Endothelial cell of umbilical vein (primary cell): ENCODE results near the gene MAGI1. TPM values are rescaled to one million over a fixed set of nuclear protein-coding genes. Genes with fewer than 3 reads are reported as not detected.

Experiments
- BruUV-seq: library from RNA; stranded (reverse); fragments of 400-500 nt; replicated peaks from 2 replicates; lab custom pipeline; 2021; lab: Mats Ljungman, UMichigan
- CTCF ChIA-PET: fragments of 300-600, 350-600 bp; sonication (Branson Sonifier 250); formaldehyde crosslinking; loops from one replicate; lab custom pipeline; 2021; ENCODE audit warnings: antibody characterized with exemption, inconsistent platforms; lab: Charles Lee
- POLR2A ChIA-PET: fragments of 300-600, 350-600 bp; sonication (Branson Sonifier 250); formaldehyde crosslinking; loops from one replicate; lab custom pipeline; 2021; ENCODE audit warnings: antibody characterized with exemption, inconsistent platforms; lab: Charles Lee
- DNase-seq: peaks from one replicate; pipeline ENCODE4 v3.0.0-alpha.2; 2011; ENCODE audit warnings: low read depth, low spot score
- FAIRE-seq: peaks from 2 replicates; lab custom pipeline; 2011; peaks lifted over from hg19 to GRCh38; lab: Jason Lieb, UNC
- H2AFZ ChIP-seq: 2 replicates; pipeline ENCODE4 v1.6.0; 2012; ENCODE audit warnings: low read depth, low read length, control low read depth, inconsistent platforms
- H3K27ac ChIP-seq: 2 replicates; pipeline ENCODE4 v1.5.1; 2011; ENCODE audit warnings: low read depth, mild to moderate bottlenecking, control low read depth, low read length, moderate library complexity; ENCODE audit not compliant: insufficient read depth
- H3K27me3 ChIP-seq, 2 experiments: 2 replicates each; pipeline versions ENCODE4 v1.6.0 to v1.6.1; 2011; ENCODE audit warnings: low read length in 2 of 2, mixed read lengths in 1 of 2; ENCODE audit not compliant: control insufficient read depth in 2 of 2, insufficient read depth in 2 of 2
- H3K36me3 ChIP-seq, 2 experiments: 2 replicates in 1 of 2; 3 replicates in 1 of 2; pipeline ENCODE4 v1.5.1; 2011; ENCODE audit warnings: low read length in 2 of 2, mild to moderate bottlenecking in 1 of 2, moderate library complexity in 1 of 2; ENCODE audit not compliant: control insufficient read depth in 2 of 2, insufficient read depth in 2 of 2; ENCODE audit errors: extremely low read depth in 1 of 2
- H3K4me1 ChIP-seq: 3 replicates; pipeline ENCODE4 v1.5.1; 2011; ENCODE audit warnings: mild to moderate bottlenecking, low read length; ENCODE audit not compliant: control insufficient read depth, insufficient read depth; ENCODE audit errors: extremely low read depth
- H3K4me2 ChIP-seq: 2 replicates; pipeline ENCODE4 v1.6.1; 2011; ENCODE audit warnings: low read length, control low read depth, mixed read lengths; ENCODE audit not compliant: insufficient read depth
- H3K4me3 ChIP-seq, 3 experiments: fragments of 200-600 bp in 1 of 3; sonication (generic), shearing (Covaris generic) in 1 of 3; replicated peaks in 1 of 3; 2 replicates each; pipeline ENCODE4 v1.5.1; 2011 to 2016; ENCODE audit warnings: control low read depth in 3 of 3, low read length in 3 of 3, mild to moderate bottlenecking in 2 of 3, inconsistent platforms in 1 of 3, low read depth in 1 of 3, moderate library complexity in 1 of 3; ENCODE audit not compliant: insufficient read depth in 1 of 3
- H3K79me2 ChIP-seq: 2 replicates; pipeline ENCODE4 v1.6.0; 2012; ENCODE audit warnings: low read length, inconsistent platforms; ENCODE audit not compliant: control insufficient read depth, insufficient read depth
- H3K9ac ChIP-seq: replicated peaks from 2 replicates; pipeline ENCODE3; 2011; ENCODE audit warnings: low read length, control low read depth; ENCODE audit not compliant: insufficient read depth; ENCODE audit errors: extremely low read depth
- H3K9me1 ChIP-seq: replicated peaks from 3 replicates; pipeline ENCODE4 v1.6.0; 2011; ENCODE audit warnings: mild to moderate bottlenecking, low read length; ENCODE audit not compliant: control insufficient read depth, insufficient read depth; ENCODE audit errors: extremely low read depth
- H3K9me3 ChIP-seq: replicated peaks from 2 replicates; pipeline ENCODE4 v1.5.1; 2012; ENCODE audit warnings: low read length, inconsistent platforms; ENCODE audit not compliant: control insufficient read depth, insufficient read depth
- H4K20me1 ChIP-seq: replicated peaks from 2 replicates; pipeline ENCODE3; 2011; ENCODE audit warnings: mild to moderate bottlenecking, low read length; ENCODE audit not compliant: control insufficient read depth, insufficient read depth; ENCODE audit errors: extremely low read depth
- CTCF ChIP-seq, 2 donors: IDR thresholded peaks; 1 replicate in 1 of 2; 2 replicates in 1 of 2; pipeline ENCODE4 v1.5.1; 2011; ENCODE audit warnings: low read length in 2 of 2, mild to moderate bottlenecking in 2 of 2, moderate library complexity in 2 of 2, control low read depth in 1 of 2, inconsistent platforms in 1 of 2, low read depth in 1 of 2; ENCODE audit not compliant: insufficient read depth in 1 of 2; ENCODE audit errors: extremely low read depth in 1 of 2
- EZH2 ChIP-seq: IDR thresholded peaks from 2 replicates; pipeline ENCODE4 v1.6.1; 2012; ENCODE audit warnings: borderline replicate concordance, low read depth, mild to moderate bottlenecking, moderate library complexity, low read length, inconsistent platforms; ENCODE audit not compliant: severe bottlenecking
- GATA2 ChIP-seq: IDR thresholded peaks from 2 replicates; pipeline ENCODE4 v1.7.0; 2011; ENCODE audit warnings: low read depth, mild to moderate bottlenecking, moderate library complexity, mixed read lengths, low read length; ENCODE audit not compliant: insufficient read length, insufficient read depth
- JUN ChIP-seq: IDR thresholded peaks from 2 replicates; pipeline ENCODE4 v1.6.1; 2011; ENCODE audit warnings: borderline replicate concordance, low read depth; ENCODE audit not compliant: insufficient read length, insufficient read depth
- MAX ChIP-seq: IDR thresholded peaks from 2 replicates; pipeline ENCODE4 v1.6.1; 2011; ENCODE audit not compliant: insufficient read depth, insufficient read length
- MYC ChIP-seq: IDR thresholded peaks from one replicate; pipeline ENCODE4 v1.6.1; 2011; ENCODE audit warnings: mild to moderate bottlenecking, low read depth, low read length
- POLR2A ChIP-seq: IDR thresholded peaks from 2 replicates; pipeline ENCODE4 v1.6.1; 2012; ENCODE audit warnings: low read depth, mild to moderate bottlenecking, control low read depth, low read length
- POLR2AphosphoS5 ChIP-seq: IDR thresholded peaks from 2 replicates; pipeline ENCODE4 v1.6.1; 2012; ENCODE audit warnings: low read depth, mild to moderate bottlenecking, control low read depth, low read length, moderate library complexity; ENCODE audit not compliant: insufficient read depth
- dilution Hi-C: fragments of 300-500 bp; cut with MboI; formaldehyde crosslinking; loops from one replicate; pipeline ENCODE4 v1.15.0; 2019; ENCODE audit warnings: low sequenced_read_pairs; ENCODE audit not compliant: extremely low pct_ligation_motif_present
- intact Hi-C: fragments of 100-400 bp; cut with micrococcal nuclease; formaldehyde crosslinking; loops from one replicate; pipeline ENCODE4 v1.10.0; 2022
- polyA plus RNA-seq, 4 experiments: library from polyadenylated mRNA; depleted of rRNA in 3 of 4; stranded (reverse) in 3 of 4; unstranded in 1 of 4; fragments of >200 nt; gene quantifications; 2 replicates each; pipeline versions ENCODE4 v1.2.1 to v1.2.3, GENCODE V29; 2011 to 2012; ENCODE audit warnings: missing spikeins in 1 of 4
- total RNA-seq: library from RNA; stranded (reverse); gene quantifications from 2 replicates; pipeline ENCODE4 v1.2.3, GENCODE V29; 2021

MAGI1 gene
- total and polyA plus RNA-seq, 2 donors (not counting 3 experiments of a cell fraction or from before 2014, with no cell fraction given): 10.1 to 47.9 TPM

- Histone ChIP-seq H2AFZ (no peak overlapping the region), H3K9ac (no peak overlapping the region), H3K27ac (no peak overlapping the region), H3K4me3 (no peak overlapping the region), H3K36me3 (no peaks in the 10 kb centered on the region), H3K27me3 (no peaks in the 10 kb centered on the region), H3K4me2 (no peak overlapping the region), H3K4me1 (no peaks in the 10 kb centered on the region), H4K20me1 (peaks cover 2% of the 10 kb centered on the region), H3K9me1 (no peaks in the 10 kb centered on the region), H3K79me2 (no peaks in the 10 kb centered on the region), H3K9me3 (no peaks in the 10 kb centered on the region)
- BruUV-seq: no TSS peak
- intact Hi-C loops: no loop called here
- FAIRE-seq (no peak), DNase-seq (no peak)
- ChIA-PET POLR2A (no interaction called here), CTCF (interaction anchor here (1.1 kb wide), 1 partner anchor 11 kb away, joined by 4 read pairs; no protein-coding TSS in a partner anchor)
- TF ChIP-seq POLR2A (no peak), POLR2AphosphoS5 (no peak), GATA2 (no peak), MAX (no peak), JUN (no peak), CTCF (IDR thresholded peaks at IDR 0.05; ENCODE audit: extremely low read depth in 1 of 2, insufficient read depth in 1 of 2, low read depth in 1 of 2, low read length in 2 of 2) (no peak), MYC (no peak), EZH2 (no peak)
- dilution Hi-C loops: no loop called here
These were observed 457.4 kb downstream of the MAGI1 start for GRCh38 chr3:65581313-65581712.
